ENCODE data around the gene CDKL1.
A peak's percentile ranks its signal among the peaks of the same experiment; 100 is the strongest.
"Not testable (repeated sequence)": the region's sequence is repeated elsewhere in the genome, so short reads cannot be mapped to it uniquely, and the experiment has no call there.

Gene CDKL1

DNA sequence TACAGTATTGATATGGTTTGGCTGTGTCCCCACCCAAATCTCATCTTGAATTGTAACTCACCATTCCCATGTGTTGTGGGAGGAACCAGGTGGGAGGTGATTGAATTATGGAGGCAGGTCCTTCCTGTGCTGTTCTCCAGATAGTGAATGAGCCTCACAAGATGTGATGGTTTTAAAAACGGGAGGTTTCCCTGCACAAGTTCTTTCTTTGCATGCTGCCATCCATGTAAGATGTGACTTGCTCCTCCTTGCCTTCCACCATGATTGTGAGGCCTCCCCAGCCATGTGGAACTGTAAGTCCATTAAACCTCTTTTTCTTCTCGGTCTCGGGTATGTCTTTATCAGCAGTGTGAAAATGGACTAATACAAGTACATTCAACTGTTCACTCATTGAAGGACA, 82.6 kb downstream of the CDKL1 start:
- DNase-seq, H3K27ac Mint-ChIP-seq, H3K27me3 Mint-ChIP-seq, ATAC-seq, H3K4me3 Mint-ChIP-seq, H3K9me3 Mint-ChIP-seq: not testable (repeated sequence)
- H3K4me1 Mint-ChIP-seq = peaks cover 46% of the 10 kb centered on the region
- H3K36me3 Mint-ChIP-seq (ENCODE audit: low read depth) = peaks cover 21% of the 10 kb centered on the region

DNA sequence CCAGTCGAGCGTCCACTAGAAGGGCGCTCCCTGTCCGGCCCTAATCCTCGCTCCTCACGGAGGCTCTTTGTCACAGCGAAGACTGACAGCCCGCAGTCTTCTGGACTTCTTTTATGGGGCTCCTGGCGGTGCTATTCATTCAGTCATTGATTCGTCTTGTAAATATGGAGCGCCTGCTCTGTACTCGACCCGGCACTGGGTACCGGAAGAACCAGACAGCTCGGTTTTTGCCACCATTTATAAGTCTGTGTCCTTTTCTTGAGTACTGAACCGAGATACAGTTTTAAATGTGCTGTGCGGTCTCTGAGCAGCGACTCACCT, 84.0 kb downstream of the CDKL1 start:
- H3K4me1 Mint-ChIP-seq = peaks cover 43% of the 10 kb centered on the region
- peaks cover 5% of the 10 kb centered on the region for H3K9me3 Mint-ChIP-seq
- no peaks in the 10 kb centered on the region for H3K27me3 Mint-ChIP-seq
- H3K36me3 Mint-ChIP-seq (ENCODE audit: low read depth) = peaks cover 21% of the 10 kb centered on the region
- ATAC-seq (peak; percentile 24), DNase-seq (no peak)
- H3K4me3 Mint-ChIP-seq = peak overlapping the region; percentile 88
- H3K27ac Mint-ChIP-seq = peak overlapping the region; percentile 96

DNA sequence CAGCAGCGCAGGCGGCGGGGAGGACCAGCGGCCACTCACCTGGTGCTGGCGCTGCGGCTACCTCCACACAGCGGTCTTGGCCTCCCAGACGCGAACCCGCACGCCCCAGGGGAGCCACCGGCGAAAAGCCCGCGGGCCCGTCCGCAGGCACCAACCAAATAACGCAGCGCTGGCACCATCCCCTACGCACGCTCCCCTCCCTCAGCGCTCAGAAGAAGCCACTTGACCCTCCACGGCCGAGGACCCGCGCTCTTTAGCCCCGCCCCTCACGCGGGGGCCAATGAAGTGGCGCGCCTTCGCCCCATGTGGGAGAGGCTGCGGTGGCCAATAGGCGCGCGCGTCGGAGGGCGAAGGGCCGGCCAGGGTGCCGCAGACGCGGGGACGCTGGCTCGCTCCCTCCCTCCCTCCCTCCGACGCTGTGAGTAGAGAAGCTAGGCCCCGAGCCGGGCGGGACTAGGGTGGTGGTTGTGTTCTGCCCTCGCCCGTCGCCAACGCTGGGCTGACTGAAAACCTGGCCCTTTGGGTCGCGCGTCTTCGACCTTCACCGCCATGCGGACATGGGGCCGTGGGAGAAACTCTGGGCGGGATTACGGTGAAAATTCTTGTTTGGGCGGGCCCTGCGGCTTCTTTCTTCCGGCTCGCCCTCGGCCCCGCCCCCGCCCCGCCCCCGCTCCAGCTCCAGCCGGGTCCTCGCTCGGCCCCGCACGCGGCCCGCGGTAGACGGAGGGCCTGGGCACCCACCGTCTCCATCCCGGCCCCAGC, 84.5 kb downstream of the CDKL1 start, which contains the start of the genes DMAC2L and L2HGDH:
DMAC2L (plus strand) TSS at position 353 of the 762 bp plus-strand sequence. CDS start 9,164 bp downstream, outside the sequence.
L2HGDH (minus strand) TSS at position 258 of the 762 bp plus-strand sequence; CDS start at position 179, 79 bp downstream.
- DNase-seq = peak; percentile 91
- Mint-ChIP-seq H3K36me3 (ENCODE audit: low read depth) (peaks cover 21% of the 10 kb centered on the region), H3K27ac (peak within 1 kb of the TSS; percentile 96), H3K4me1 (peaks cover 41% of the 10 kb centered on the region), H3K9me3 (peaks cover 5% of the 10 kb centered on the region), H3K4me3 (peak within 1 kb of the TSS; percentile 88), H3K27me3 (no peaks in the 10 kb centered on the region)
- ATAC-seq = peak; percentile 96

DNA sequence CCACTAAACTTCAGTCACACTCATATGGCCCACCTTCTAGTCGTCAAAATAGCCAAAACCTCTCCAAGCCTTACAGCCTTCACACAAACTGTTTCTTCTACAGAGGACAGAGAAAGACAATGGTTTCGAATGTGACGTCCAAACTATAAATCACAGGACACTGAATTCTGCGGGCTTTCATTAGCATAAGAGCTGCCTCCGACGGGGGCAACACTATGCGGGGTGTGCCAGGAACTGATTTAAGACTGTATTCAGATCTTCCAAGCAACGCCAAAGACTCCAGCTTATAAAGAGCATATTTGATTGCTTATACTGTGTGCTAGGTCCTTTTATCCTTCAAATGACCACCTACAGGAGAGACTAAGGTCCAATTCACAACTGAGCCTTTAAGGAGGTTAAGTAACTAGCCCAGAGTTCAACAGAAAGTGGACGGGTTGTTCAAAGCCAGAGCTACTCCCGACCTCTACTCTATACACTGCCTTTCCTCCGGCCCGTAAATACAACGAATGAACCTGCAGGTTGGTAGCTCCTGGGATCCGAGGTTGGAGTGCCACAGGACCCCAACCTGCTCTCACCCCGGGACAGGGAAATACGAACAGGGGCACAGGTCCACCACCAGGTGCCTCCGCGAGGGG, 85.2 kb downstream of the CDKL1 start:
- no peak for DNase-seq
- H3K4me1 Mint-ChIP-seq = peaks cover 39% of the 10 kb centered on the region
- peaks cover 21% of the 10 kb centered on the region for H3K36me3 Mint-ChIP-seq (ENCODE audit: low read depth)
- peak overlapping the region; percentile 96 for H3K27ac Mint-ChIP-seq
- H3K9me3 Mint-ChIP-seq = peaks cover 5% of the 10 kb centered on the region
- peak overlapping the region; percentile 88 for H3K4me3 Mint-ChIP-seq
- H3K27me3 Mint-ChIP-seq = no peaks in the 10 kb centered on the region
- no peak for ATAC-seq

DNA sequence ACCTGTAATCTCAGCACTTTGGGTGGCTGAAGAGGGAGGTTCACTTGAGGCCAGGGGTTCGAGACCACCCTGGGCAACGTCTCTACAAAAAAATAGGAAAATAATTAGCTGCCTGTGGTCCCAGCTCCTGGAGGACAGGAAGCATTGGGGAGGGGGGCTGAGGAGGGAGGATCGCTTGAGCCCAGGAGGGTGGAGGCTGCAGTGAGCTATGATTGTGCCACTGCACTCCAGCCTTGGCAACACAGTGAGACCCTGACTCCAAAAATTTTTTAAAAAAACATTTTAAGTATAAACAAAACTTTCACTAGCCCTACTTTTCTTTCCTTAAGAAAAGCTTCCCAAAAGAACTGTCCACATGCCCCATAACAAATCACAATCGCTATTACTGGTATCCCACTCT, 86.2 kb downstream of the CDKL1 start:
- H3K4me3 Mint-ChIP-seq = peak overlapping the region; percentile 88
- no peak for DNase-seq
- H3K27ac Mint-ChIP-seq = no peak overlapping the region

DNA sequence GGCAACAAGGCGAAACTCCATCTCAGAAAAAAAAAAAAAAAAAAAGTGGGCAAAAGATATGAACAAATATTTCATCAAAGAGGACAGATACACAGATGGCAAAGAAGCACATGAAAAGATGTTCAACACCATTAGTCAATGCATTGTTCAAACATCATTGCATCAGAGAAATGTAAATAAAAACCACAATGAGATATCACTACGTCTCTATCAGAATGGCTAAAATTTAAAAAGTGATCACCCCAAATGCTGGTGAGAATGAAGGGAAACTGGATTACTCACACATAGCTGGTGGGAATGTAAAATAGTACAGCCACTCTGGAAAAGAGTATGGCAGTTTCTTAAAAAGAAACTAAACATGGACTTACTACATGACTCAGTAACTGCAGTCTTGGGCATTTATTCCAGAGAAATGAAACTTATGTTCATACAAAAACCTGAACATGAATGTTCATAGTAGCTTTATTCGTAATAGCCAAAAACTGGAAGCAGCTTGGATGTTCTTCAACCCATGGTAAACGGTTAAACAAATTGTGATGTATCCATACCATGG, 88.2 kb downstream of the CDKL1 start:
- H3K36me3 Mint-ChIP-seq (ENCODE audit: low read depth) = peaks cover 4% of the 10 kb centered on the region
- DNase-seq (no peak), ATAC-seq (no peak)
- H3K4me1 Mint-ChIP-seq = peaks cover 26% of the 10 kb centered on the region
- no peak overlapping the region for H3K4me3 Mint-ChIP-seq
- H3K27me3 Mint-ChIP-seq = no peaks in the 10 kb centered on the region
- no peak overlapping the region for H3K27ac Mint-ChIP-seq
- no peaks in the 10 kb centered on the region for H3K9me3 Mint-ChIP-seq

More for the DNA sequence above, 86.2 kb downstream of the CDKL1 start:
- Mint-ChIP-seq H3K4me1 (peaks cover 36% of the 10 kb centered on the region), H3K9me3 (peaks cover 5% of the 10 kb centered on the region), H3K27me3 (no peaks in the 10 kb centered on the region), H3K36me3 (ENCODE audit: low read depth) (peaks cover 15% of the 10 kb centered on the region)
- ATAC-seq = no peak

DNA sequence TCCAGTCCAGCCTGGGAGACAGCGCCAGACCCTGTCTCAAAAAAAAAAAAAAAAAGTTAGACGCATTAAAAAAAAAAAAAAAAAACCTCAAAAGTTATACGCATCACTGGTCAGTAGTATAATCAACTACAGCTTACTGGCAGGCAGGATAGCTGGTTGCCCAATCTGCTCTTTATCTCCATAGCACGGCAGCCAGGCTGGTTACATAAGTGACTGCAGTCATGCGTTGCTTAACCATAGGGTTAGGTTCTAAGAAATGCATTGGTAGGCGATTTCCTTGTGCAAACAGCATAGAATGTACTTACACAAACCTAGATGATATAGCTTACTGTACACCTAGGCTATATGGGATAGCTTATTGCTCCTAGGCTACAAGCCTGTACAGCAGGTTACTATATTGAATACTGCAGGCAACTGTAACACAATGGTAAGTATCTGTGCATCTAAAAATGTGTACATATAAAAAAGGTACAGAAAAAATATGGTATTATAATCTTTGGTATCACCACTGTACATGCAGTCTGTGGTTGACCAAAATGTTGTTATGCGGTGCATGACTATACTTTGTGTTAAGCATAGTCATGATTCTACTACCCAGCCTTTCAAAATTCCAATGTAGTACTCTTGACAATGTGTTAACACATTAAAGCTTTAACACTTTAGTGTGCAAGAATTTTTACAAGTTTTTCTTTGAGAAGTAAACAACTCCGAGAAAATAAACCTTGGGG, 92.8 kb downstream of the CDKL1 start:
- Mint-ChIP-seq H3K4me3 (no peak overlapping the region), H3K36me3 (ENCODE audit: low read depth) (peaks cover 9% of the 10 kb centered on the region), H3K9me3 (no peaks in the 10 kb centered on the region), H3K27me3 (no peaks in the 10 kb centered on the region), H3K27ac (no peak overlapping the region), H3K4me1 (peaks cover 5% of the 10 kb centered on the region)
- DNase-seq (no peak), ATAC-seq (no peak)

DNA sequence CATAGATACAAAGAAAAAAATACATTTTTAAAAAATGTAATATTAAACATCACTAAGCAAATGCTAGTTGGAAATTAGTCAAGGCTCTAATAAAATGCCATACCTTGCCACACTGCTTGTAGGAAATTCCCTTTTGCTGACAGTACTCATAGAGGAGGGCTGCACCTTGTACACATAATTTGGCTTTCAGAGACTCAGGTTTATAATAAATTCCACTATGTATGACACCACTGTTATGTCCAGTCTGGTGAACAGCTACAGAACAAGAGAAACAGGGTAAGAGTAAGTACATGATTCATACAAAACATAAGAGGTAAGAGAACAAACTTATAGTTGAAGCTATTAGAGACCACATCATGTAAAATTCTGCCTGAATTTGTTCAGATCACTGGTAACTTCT, 94.8 kb downstream of the CDKL1 start:
- DNase-seq (no peak), ATAC-seq (peak; percentile 57)
- H3K9me3 Mint-ChIP-seq = no peaks in the 10 kb centered on the region
- peaks cover 13% of the 10 kb centered on the region for H3K36me3 Mint-ChIP-seq (ENCODE audit: low read depth)
- H3K27ac Mint-ChIP-seq = no peak overlapping the region
- H3K27me3 Mint-ChIP-seq = no peaks in the 10 kb centered on the region
- no peak overlapping the region for H3K4me3 Mint-ChIP-seq
- no peaks in the 10 kb centered on the region for H3K4me1 Mint-ChIP-seq

DNA sequence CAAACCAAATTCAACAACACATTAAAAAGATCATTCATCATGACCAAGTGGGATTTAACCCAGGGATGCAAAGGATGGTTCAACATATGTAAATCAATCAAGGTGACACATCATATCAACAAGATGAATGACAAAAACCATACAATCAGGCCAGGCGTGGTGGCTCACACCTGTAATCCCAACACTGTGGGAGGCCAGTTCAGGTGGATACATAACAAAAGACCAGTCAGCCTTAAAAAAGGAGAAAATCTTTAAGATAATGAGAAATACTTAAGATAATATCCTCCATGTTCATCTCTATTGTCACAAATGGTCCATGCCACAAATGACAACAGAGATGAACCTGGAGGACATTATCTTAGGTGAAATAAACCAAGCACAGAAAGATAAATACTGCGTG, 97.1 kb downstream of the CDKL1 start:
- Mint-ChIP-seq H3K27me3 (no peaks in the 10 kb centered on the region), H3K4me1 (no peaks in the 10 kb centered on the region), H3K9me3 (no peaks in the 10 kb centered on the region)

DNA sequence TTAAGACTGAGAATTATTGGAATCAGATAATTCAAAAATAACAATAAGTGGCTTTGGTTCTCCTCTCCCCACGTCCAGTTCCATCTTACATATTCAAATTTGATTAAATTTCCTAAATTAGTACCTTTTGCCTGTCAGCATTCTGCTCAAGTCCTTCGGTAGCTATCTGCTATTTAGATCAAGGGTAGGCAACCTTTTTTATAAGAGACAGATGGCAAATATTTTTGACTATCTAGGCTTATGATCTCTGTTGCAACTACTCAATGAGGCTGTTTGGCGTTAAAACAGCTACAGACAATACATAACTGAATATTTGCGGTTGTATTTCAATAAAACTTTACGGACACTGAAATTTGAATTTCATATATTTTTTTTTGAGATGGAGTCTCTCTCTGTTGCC, 106.4 kb downstream of the CDKL1 start:
- no peaks in the 10 kb centered on the region for H3K27me3 Mint-ChIP-seq
- ATAC-seq = no peak

More for the DNA sequence above, 97.1 kb downstream of the CDKL1 start:
- no peak overlapping the region for H3K27ac Mint-ChIP-seq
- DNase-seq (no peak), ATAC-seq (no peak)
- H3K36me3 Mint-ChIP-seq (ENCODE audit: low read depth) = peaks cover 13% of the 10 kb centered on the region
- H3K4me3 Mint-ChIP-seq = no peak overlapping the region

DNA sequence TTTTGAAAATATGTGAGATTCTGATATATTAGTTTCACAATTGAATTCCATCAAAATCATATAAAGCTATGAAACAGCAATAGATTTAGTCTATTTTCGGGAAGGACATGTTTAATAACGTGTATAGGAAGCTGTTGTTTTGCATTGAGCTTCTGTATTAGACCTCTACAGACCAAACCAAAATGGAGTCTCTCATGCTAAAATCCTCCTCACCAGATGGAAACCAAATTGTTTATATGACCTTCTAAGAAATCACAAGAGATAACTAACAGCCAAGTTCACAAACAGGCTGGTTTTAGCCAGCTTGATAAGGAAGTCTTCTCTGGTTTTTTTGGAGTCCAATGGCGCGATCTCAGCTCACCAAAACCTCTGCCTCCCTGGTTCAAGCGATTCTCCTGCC, 108.5 kb downstream of the CDKL1 start:
- H3K27ac Mint-ChIP-seq = no peak overlapping the region
- DNase-seq (no peak), ATAC-seq (no peak)
- no peak overlapping the region for H3K4me3 Mint-ChIP-seq
- H3K36me3 Mint-ChIP-seq (ENCODE audit: low read depth) = peaks cover 17% of the 10 kb centered on the region
- no peaks in the 10 kb centered on the region for H3K27me3 Mint-ChIP-seq
- no peaks in the 10 kb centered on the region for H3K9me3 Mint-ChIP-seq
- no peaks in the 10 kb centered on the region for H3K4me1 Mint-ChIP-seq

More for the DNA sequence above, 106.4 kb downstream of the CDKL1 start:
- Mint-ChIP-seq H3K4me1 (no peaks in the 10 kb centered on the region), H3K36me3 (ENCODE audit: low read depth) (peaks cover 24% of the 10 kb centered on the region), H3K27ac (no peak overlapping the region), H3K4me3 (no peak overlapping the region), H3K9me3 (no peaks in the 10 kb centered on the region)
- DNase-seq = no peak

DNA sequence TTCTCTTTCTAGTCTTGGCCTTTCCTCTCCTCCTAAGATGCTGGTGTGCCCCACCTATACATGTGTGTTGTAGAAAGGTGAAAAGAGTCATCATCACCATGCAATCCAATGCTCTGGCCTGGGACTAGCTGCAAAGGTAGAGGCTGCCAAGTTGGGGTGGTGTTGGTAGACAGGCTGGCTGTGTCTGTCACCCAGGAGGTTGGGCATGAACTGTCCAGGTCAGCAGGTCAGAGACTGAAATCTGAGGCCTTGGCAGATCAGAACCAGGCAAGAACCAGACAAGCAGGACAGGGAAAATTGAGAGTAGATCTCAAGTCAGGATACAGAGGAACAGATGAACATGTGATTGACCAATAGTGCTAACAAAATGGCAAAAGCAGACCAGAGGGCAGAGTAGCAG, 110.8 kb downstream of the CDKL1 start:
- H3K36me3 Mint-ChIP-seq (ENCODE audit: low read depth) = peaks cover 6% of the 10 kb centered on the region
- H3K27ac Mint-ChIP-seq = no peak overlapping the region
- H3K27me3 Mint-ChIP-seq = no peaks in the 10 kb centered on the region
- ATAC-seq (no peak), DNase-seq (no peak)
- no peak overlapping the region for H3K4me3 Mint-ChIP-seq
- H3K4me1 Mint-ChIP-seq = no peaks in the 10 kb centered on the region
- H3K9me3 Mint-ChIP-seq = no peaks in the 10 kb centered on the region
